IMR-90 (cell line): ENCODE results near the gene OFD1. TPM values are rescaled to one million over a fixed set of nuclear protein-coding genes. Genes with fewer than 3 reads are reported as not detected.

Experiments
- ATAC-seq: fragments of 200-7000 bp; cut with Tn5 transposase; 2 replicates; pipeline ENCODE4 v1.9.1; 2020; ENCODE audit warnings: low read depth, mild to moderate bottlenecking, moderate library complexity
- BruUV-seq: library from RNA; stranded (reverse); fragments of 400-500 nt; replicated peaks from 2 replicates; lab custom pipeline; 2021; lab: Mats Ljungman, UMichigan
- CTCF ChIA-PET: fragments of 300-600 bp; formaldehyde crosslinking; extraction: SDS; loops from one replicate; lab custom pipeline; 2021; ENCODE audit warnings: antibody characterized with exemption; lab: Yijun Ruan, JAX
- POLR2A ChIA-PET: fragments of 300-600 bp; sonication (Branson Sonifier 250); formaldehyde crosslinking; loops from one replicate; lab custom pipeline; 2022; ENCODE audit warnings: antibody characterized with exemption; ENCODE audit not compliant: unreplicated experiment; lab: Charles Lee
- DNase-seq: peaks from one replicate; pipeline ENCODE4 v3.0.0; 2013
- H2AFZ ChIP-seq: replicated peaks from 2 replicates; pipeline ENCODE3; 2013; ENCODE audit warnings: low read length, mild to moderate bottlenecking; ENCODE audit not compliant: poor library complexity
- H2AK5ac ChIP-seq: 2 replicates; pipeline ENCODE4 v1.6.1; 2013; ENCODE audit warnings: low read depth, low read length, inconsistent platforms
- H2AK9ac ChIP-seq: replicated peaks from 2 replicates; pipeline ENCODE3; 2013; ENCODE audit warnings: mild to moderate bottlenecking, low read depth, low read length, moderate library complexity; ENCODE audit not compliant: poor library complexity
- H2BK120ac ChIP-seq: 2 replicates; pipeline ENCODE4 v1.6.1; 2013; ENCODE audit warnings: low read depth, low read length, inconsistent platforms
- H2BK15ac ChIP-seq: 3 replicates; pipeline ENCODE4 v1.6.1; 2013; ENCODE audit warnings: low read depth, low read length, inconsistent platforms
- H2BK20ac ChIP-seq: 2 replicates; pipeline ENCODE4 v1.6.1; 2013; ENCODE audit warnings: low read depth, mild to moderate bottlenecking, inconsistent platforms, low read length, moderate library complexity
- H2BK5ac ChIP-seq: 2 replicates; pipeline ENCODE4 v1.6.1; 2013; ENCODE audit warnings: mild to moderate bottlenecking, low read depth, low read length, inconsistent platforms; ENCODE audit not compliant: poor library complexity, severe bottlenecking
- H3K14ac ChIP-seq: replicated peaks from 2 replicates; pipeline ENCODE4 v1.6.1; 2013; ENCODE audit warnings: low read depth, low read length, inconsistent platforms
- H3K18ac ChIP-seq: 2 replicates; pipeline ENCODE4 v1.6.1; 2013; ENCODE audit warnings: low read depth, low read length, control low read depth
- H3K23ac ChIP-seq: 2 replicates; pipeline ENCODE4 v1.6.1; 2013; ENCODE audit warnings: low read depth, low read length, inconsistent platforms
- H3K27ac ChIP-seq: 2 replicates; pipeline ENCODE4 v1.5.1; 2013; ENCODE audit warnings: mild to moderate bottlenecking, control low read depth, low read length; ENCODE audit not compliant: insufficient read depth
- H3K27me3 ChIP-seq: 2 replicates; pipeline ENCODE4 v1.6.1; 2013; ENCODE audit warnings: low read length; ENCODE audit not compliant: control insufficient read depth, insufficient read depth
- H3K36me3 ChIP-seq: 2 replicates; pipeline ENCODE4 v1.6.1; 2013; ENCODE audit warnings: low read length, mixed read lengths; ENCODE audit not compliant: control insufficient read depth, insufficient read depth
- H3K4ac ChIP-seq: 2 replicates; pipeline ENCODE4 v1.6.1; 2013; ENCODE audit warnings: low read depth, low read length, inconsistent platforms
- H3K4me1 ChIP-seq: 2 replicates; pipeline ENCODE4 v1.6.1; 2013; ENCODE audit warnings: low read length, mixed read lengths; ENCODE audit not compliant: control insufficient read depth, insufficient read depth
- H3K4me2 ChIP-seq: 2 replicates; pipeline ENCODE4 v1.6.1; 2013; ENCODE audit warnings: low read depth, mild to moderate bottlenecking, control low read depth, low read length, moderate library complexity
- H3K4me3 ChIP-seq: 2 replicates; pipeline ENCODE4 v1.5.1; 2013; ENCODE audit warnings: low read depth, mild to moderate bottlenecking, control low read depth, low read length, moderate library complexity; ENCODE audit not compliant: insufficient read depth
- H3K56ac ChIP-seq: 2 replicates; pipeline ENCODE4 v1.6.1; 2013; ENCODE audit warnings: low read length, inconsistent platforms; ENCODE audit not compliant: insufficient read depth; ENCODE audit errors: extremely low read depth
- H3K79me1 ChIP-seq, 2 experiments: 2 replicates each; pipeline ENCODE4 v1.6.1; 2013; ENCODE audit warnings: low read length in 2 of 2, inconsistent platforms in 1 of 2, low read depth in 1 of 2
- H3K9ac ChIP-seq: 2 replicates; pipeline ENCODE4 v1.6.1; 2013; ENCODE audit warnings: low read depth, low read length, control low read depth
- H3K9me1 ChIP-seq: 2 replicates; pipeline ENCODE4 v1.6.1; 2013; ENCODE audit warnings: low read length, inconsistent platforms; ENCODE audit not compliant: insufficient read depth
- H3K9me3 ChIP-seq: 2 replicates; pipeline ENCODE4 v1.6.1; 2013; ENCODE audit warnings: low read length; ENCODE audit not compliant: control insufficient read depth, insufficient read depth
- H4K20me1 ChIP-seq: 2 replicates; pipeline ENCODE4 v1.6.1; 2013; ENCODE audit warnings: low read length, inconsistent platforms; ENCODE audit not compliant: insufficient read depth
- H4K5ac ChIP-seq: 2 replicates; pipeline ENCODE4 v1.6.1; 2013; ENCODE audit warnings: mild to moderate bottlenecking, low read depth, low read length, control low read depth
- H4K8ac ChIP-seq, 2 experiments: 2 replicates each; pipeline ENCODE4 v1.6.1; 2013; ENCODE audit warnings: low read depth in 2 of 2, low read length in 2 of 2, control low read depth in 1 of 2, inconsistent platforms in 1 of 2
- H4K91ac ChIP-seq: 2 replicates; pipeline ENCODE4 v1.6.1; 2013; ENCODE audit warnings: low read depth, low read length, inconsistent platforms; ENCODE audit not compliant: insufficient read depth
- CEBPB ChIP-seq: IDR thresholded peaks from 2 replicates; pipeline ENCODE4 v1.6.1; 2012; ENCODE audit warnings: low read depth, low read length, improper control_type of control experiment
- ELK1 ChIP-seq: fragments of 150-350 bp; IDR thresholded peaks from 2 replicates; pipeline ENCODE4 v1.6.1; 2016; ENCODE audit warnings: low read depth, mild to moderate bottlenecking, low read length, moderate library complexity, borderline replicate concordance
- FOS ChIP-seq: fragments of 150-350 bp; IDR thresholded peaks from 2 replicates; pipeline ENCODE4 v1.6.1; 2016; ENCODE audit warnings: low read depth, low read length
- MAZ ChIP-seq: IDR thresholded peaks from 2 replicates; pipeline ENCODE4 v1.6.1; 2012; ENCODE audit warnings: low read depth, mild to moderate bottlenecking, low read length, improper control_type of control experiment, moderate library complexity, borderline replicate concordance
- RAD21 ChIP-seq: IDR thresholded peaks from 2 replicates; pipeline ENCODE4 v1.6.1; 2012; ENCODE audit warnings: low read length, improper control_type of control experiment
- USF2 ChIP-seq: fragments of 150-350 bp; IDR thresholded peaks from 2 replicates; pipeline ENCODE4 v1.6.1; 2017; ENCODE audit warnings: mild to moderate bottlenecking, antibody characterized with exemption, low read length, low read depth
- WGBS, 2 experiments: methylation state at CpG; one replicate each; pipeline versions ENCODE4 v1.1.5 to v1.1.7; 2013; ENCODE audit warnings: missing lambda C conversion rate in 2 of 2; ENCODE audit not compliant: insufficient read length in 1 of 2; ENCODE audit errors: extremely low coverage in 2 of 2; 5-methylcytosine and 5-hydroxymethylcytosine counted together
- dilution Hi-C: fragments of 300-500 bp; cut with HindIII; formaldehyde crosslinking; loops from one replicate; pipeline ENCODE4 v1.14.3; 2018; ENCODE audit warnings: low sequenced_read_pairs; ENCODE audit not compliant: unreplicated experiment
- in situ Hi-C: fragments of 300-500 bp; cut with MboI; formaldehyde crosslinking; loops from 3 replicates; pipeline ENCODE4 v1.14.3; 2019; ENCODE audit warnings: low sequenced_read_pairs, inconsistent platforms, mixed read lengths
- intact Hi-C: fragments of 100-400 bp; cut with micrococcal nuclease; formaldehyde crosslinking; loops from 2 replicates; pipeline ENCODE4 v1.10.0; 2022
- polyA plus RNA-seq, 3 experiments: library from polyadenylated mRNA; depleted of rRNA; stranded (reverse); fragments of >200 nt; gene quantifications; 2 replicates each; pipeline ENCODE4 v1.2.3, GENCODE V29; 2012; ENCODE audit warnings: low replicate concordance in 1 of 3
- total RNA-seq: library from RNA; depleted of rRNA; stranded (reverse); fragments of >200 nt; gene quantifications from 2 replicates; pipeline ENCODE4 v1.2.3, GENCODE V29; 2012

Gene OFD1
- total and polyA plus RNA-seq, 2 of the 4 experiments (the other 2 are of a cell fraction) = 8.4 to 8.6 TPM

- in situ Hi-C loops = no loop called here
- peaks cover 7% of the 10 kb centered on the region for H3K4me1 ChIP-seq
- H3K4me3 ChIP-seq = no peak overlapping the region
- H3K4me2 ChIP-seq = no peak overlapping the region
- peaks cover 3% of the 10 kb centered on the region; the same call in 1 of the 2 replicates for H3K9me1 ChIP-seq
- H2BK120ac ChIP-seq = no peak overlapping the region
- H4K5ac ChIP-seq = no peak overlapping the region
- no peaks in the 10 kb centered on the region for H3K27me3 ChIP-seq
- no peak overlapping the region for H3K9ac ChIP-seq
- ATAC-seq = no peak
- no peak overlapping the region for H2AK9ac ChIP-seq
- ChIA-PET POLR2A (no interaction called here), CTCF (interaction anchor here (0.5 to 0.7 kb wide), 2 partner anchors 9 to 483 kb away, joined by 3 read pairs; no protein-coding TSS in a partner anchor)
- WGBS, 2 experiments = no CpG with 5 or more reads among the region's 4 CpGs
- intact Hi-C loops = no loop called here
- H4K20me1 ChIP-seq = peaks cover 56% of the 10 kb centered on the region
- no peak overlapping the region for H3K4ac ChIP-seq
- H3K27ac ChIP-seq = no peak overlapping the region
- H3K18ac ChIP-seq = no peak overlapping the region
- no peak overlapping the region for H3K14ac ChIP-seq
- no peak overlapping the region for H2BK15ac ChIP-seq
- no peak overlapping the region for H2BK20ac ChIP-seq
- H4K8ac ChIP-seq = no peak overlapping the region
- peaks cover 17 to 51% of the 10 kb centered on the region in 2 experiments for H3K79me1 ChIP-seq
- dilution Hi-C loops = no loop called here
- no peak overlapping the region for H2BK5ac ChIP-seq
- H2AFZ ChIP-seq = no peak overlapping the region
- H3K23ac ChIP-seq = no peak overlapping the region
- peaks cover 9% of the 10 kb centered on the region; the same call in 1 of the 2 replicates for H3K36me3 ChIP-seq
- H3K56ac ChIP-seq = no peak overlapping the region
- TF ChIP-seq RAD21 = no peak
- no peak for TF ChIP-seq CEBPB
- TF ChIP-seq USF2 = no peak
- no peak for TF ChIP-seq FOS
- no peak for TF ChIP-seq ELK1
- TF ChIP-seq MAZ = no peak
- no peak overlapping the region for H2AK5ac ChIP-seq
- BruUV-seq = no TSS peak
- DNase-seq = peak; percentile 21
- no peak overlapping the region for H4K91ac ChIP-seq
- H3K9me3 ChIP-seq = no peaks in the 10 kb centered on the region
Observed at GRCh38 chrX:13700380-13700779, 34.2 kb upstream of the OFD1 start.
